AG10803 (cell line): ENCODE data around the gene LYPD6.

ENCODE experiments used
- DNase-seq: peaks from one replicate; pipeline ENCODE4 v3.0.0; 2010; ENCODE audit warnings: low read depth
- H3K4me3 ChIP-seq: 2 replicates; pipeline ENCODE4 v1.5.1; 2011; ENCODE audit warnings: mild to moderate bottlenecking, low read length, control low read depth
- TF ChIP-seq, protein P1 (sequence below): conservative IDR thresholded peaks from 2 replicates; pipeline ENCODE4 v1.5.1; 2011; ENCODE audit warnings: mild to moderate bottlenecking, low read length, control low read depth, inconsistent platforms

Gene LYPD6

DNA sequence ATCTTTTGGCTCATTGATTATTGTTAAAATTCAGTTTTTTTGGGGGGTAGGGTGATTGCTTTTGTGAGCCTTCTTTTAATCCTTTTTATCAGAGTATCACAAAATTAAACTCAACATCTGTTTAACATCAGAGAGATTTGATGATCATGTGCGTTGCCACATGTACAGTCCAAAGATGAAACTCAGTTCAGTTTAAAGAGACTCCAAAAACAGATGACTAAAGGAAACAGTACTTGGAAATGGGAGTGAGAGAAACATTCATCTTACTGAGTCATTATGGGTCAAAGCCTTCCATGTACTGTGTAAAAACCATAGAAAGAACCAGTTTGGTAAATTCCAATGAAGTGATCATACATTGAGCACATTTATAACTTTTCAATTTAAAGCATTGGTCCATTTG is 53.0 kb downstream of the LYPD6 start:
- H3K4me3 ChIP-seq, result no peak overlapping the region
- TF ChIP-seq, protein P1, sequence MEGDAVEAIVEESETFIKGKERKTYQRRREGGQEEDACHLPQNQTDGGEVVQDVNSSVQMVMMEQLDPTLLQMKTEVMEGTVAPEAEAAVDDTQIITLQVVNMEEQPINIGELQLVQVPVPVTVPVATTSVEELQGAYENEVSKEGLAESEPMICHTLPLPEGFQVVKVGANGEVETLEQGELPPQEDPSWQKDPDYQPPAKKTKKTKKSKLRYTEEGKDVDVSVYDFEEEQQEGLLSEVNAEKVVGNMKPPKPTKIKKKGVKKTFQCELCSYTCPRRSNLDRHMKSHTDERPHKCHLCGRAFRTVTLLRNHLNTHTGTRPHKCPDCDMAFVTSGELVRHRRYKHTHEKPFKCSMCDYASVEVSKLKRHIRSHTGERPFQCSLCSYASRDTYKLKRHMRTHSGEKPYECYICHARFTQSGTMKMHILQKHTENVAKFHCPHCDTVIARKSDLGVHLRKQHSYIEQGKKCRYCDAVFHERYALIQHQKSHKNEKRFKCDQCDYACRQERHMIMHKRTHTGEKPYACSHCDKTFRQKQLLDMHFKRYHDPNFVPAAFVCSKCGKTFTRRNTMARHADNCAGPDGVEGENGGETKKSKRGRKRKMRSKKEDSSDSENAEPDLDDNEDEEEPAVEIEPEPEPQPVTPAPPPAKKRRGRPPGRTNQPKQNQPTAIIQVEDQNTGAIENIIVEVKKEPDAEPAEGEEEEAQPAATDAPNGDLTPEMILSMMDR, result no peak
- DNase-seq, result peak; percentile 89

DNA sequence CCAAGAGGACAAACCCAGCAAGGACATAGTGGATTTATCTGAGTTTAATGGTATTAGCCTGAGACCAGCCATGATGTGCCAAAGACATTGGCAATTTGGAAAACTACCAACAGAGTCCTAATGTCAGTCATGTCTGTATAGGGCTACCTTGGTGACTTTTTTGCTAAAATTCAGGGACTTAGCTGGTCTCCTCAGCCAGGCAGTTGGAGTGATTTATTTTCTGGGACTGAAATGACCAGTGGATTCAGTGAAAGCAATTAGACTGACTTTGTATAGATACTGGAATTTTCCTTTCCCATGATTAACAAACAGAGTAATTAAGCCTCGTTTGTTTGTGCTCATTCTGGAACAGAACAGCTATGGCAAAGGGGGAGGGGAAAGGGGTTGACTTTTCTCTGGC is 55.0 kb downstream of the LYPD6 start:
- TF ChIP-seq, protein P1, result no peak
- DNase-seq, result no peak
- H3K4me3 ChIP-seq, result no peak overlapping the region

DNA sequence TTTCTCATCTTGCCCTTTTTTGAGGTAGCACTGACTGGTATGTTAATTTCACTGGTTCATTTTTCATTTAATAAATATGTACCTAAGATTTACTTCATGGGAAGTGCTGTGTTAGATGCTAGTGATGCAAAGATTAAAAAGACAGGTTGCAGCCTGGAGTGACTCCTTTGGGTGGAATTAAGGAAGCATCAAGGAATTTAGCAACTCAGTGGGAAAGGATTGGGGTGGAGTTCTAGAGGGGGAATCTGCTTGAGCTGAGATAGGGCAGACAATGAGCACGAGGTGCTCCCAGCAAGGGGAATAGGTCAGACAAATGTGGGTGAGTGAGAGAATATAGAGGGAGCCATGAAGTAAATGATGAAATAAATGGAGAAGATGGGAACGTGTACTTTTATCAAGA is 57.0 kb downstream of the LYPD6 start:
- TF ChIP-seq, protein P1, result no peak
- DNase-seq, result peak; percentile 15
- no peak overlapping the region for H3K4me3 ChIP-seq

DNA sequence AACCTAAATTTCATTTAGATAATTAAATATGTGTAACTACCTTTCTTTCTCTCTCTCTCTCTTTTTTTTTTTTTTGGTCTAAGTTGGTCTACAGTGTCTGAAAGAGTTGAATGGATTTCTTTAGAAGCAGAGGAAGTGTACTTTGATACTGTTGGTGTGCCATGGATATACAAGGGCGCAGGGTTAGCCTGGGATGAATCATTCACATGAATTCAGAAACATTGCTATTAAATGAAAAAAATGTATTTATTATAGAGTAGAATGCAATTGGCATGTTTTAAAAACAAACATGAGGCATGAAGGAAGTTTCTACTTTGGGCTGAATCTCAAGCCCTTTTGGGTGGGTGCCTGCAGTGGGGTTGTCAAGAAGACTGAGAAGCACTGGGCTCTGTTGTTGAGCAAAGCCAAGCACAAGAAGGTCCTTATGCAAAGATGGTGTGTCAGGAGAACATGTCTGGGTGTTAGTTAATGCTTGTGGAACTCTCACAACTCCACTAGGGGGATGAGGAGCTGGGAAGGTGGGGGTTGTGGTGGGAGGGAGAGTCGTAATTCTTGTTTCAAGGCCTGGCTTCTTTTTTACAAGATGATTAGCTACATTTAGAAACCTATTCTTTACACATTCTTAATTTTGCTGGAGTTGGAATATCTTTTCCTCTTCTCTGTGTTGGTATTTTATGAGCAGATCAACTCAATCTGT is 57.9 kb downstream of the LYPD6 start:
- TF ChIP-seq, protein P1, result peak; percentile 35; the same call in 1 of the 2 replicates
- H3K4me3 ChIP-seq, result no peak overlapping the region
- DNase-seq, result peak; percentile 27

DNA sequence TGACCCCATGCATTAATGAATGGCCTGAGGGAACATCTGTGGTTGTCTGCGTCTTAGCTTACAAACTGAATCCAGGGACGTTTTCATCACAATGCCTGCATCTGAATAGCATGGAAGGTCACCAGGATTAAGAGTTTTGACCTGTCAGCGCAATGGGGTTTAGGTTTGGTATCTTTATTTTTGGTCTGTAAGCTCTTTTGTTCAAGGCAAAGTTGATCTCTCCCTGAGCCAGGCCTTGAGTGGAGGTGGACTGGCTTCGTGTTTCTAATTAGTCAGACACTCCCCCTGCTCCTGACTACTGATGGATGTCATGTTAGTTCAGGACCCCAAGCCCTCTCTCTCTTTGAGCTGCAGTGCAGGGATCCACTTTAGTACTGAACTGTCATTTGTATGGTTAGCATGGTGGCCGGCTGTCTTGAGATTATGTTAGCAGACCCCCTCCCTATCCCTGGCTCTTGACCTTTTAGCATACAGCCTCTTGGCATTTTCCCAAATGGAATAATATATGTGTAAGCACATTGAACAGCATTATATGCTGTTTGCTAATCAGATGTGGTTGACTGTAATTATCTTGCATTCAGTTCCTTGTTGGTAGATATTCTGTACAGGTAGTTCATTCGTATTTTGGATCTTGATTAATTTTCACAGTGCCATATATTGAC is 59.2 kb downstream of the LYPD6 start:
- H3K4me3 ChIP-seq, result no peak overlapping the region
- no peak for DNase-seq
- TF ChIP-seq, protein P1, result no peak

DNA sequence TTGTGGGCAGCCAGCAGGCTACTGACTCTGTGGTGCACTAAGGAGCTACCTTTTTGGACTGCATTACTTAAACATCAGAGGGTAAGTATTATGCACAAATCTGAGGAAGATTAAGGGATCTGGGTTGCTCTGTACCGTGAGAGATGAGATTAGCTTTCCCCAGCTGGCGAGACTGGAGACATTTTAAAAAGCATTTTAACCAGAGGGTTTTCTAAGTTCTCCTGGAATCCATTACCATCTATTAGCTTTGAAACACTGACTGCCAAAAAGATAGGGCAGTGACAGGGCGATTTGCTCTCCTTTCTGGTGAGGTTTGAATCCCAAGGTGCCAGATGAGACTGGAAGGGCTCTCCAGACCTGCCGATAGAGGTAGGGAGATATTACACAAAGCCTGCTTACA is 63.2 kb downstream of the LYPD6 start:
- no peak overlapping the region for H3K4me3 ChIP-seq
- TF ChIP-seq, protein P1, result no peak
- no peak for DNase-seq

DNA sequence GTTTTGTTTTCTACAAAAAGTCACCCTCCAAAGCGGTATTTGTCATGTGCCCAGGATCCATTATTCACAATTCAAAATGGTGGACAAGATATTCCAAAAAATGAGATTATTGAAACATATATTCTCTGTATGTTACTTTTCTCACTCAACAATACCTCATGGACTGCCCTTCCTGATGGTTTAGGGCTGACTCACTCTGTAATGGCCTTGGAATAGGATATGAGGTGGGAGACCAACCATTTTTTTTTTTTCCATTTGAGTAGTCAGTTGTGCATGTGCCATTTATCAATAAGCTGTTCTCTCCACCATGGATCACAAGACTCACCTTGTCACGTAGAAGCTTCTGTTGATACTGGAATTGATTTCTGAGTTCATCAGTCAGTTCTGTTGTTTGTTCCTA is 64.5 kb downstream of the LYPD6 start:
- DNase-seq, result no peak
- TF ChIP-seq, protein P1, result no peak
- no peak overlapping the region for H3K4me3 ChIP-seq
